Measurements from ENCODE around the gene APBB2. TPM values are rescaled to one million over a fixed set of nuclear protein-coding genes. Genes with fewer than 3 reads are reported as not detected.

Gene APBB2
- total RNA-seq, 2 donors from 2014 or later, result 37.3 to 75.3 TPM

- no peak for DNase-seq (ENCODE audit: low spot score)
- peaks cover 0 to under 1% of the 10 kb centered on the region in 2 donors for H3K4me1 ChIP-seq
- H3K9me3 ChIP-seq, result no peaks in the 10 kb centered on the region
- no peak overlapping the region for H3K27ac ChIP-seq
- no peak for TF ChIP-seq CTCF (IDR thresholded peaks at IDR 0.05)
- peaks cover 10% of the 10 kb centered on the region for H3K36me3 ChIP-seq
- no peak overlapping the region for H3K4me3 ChIP-seq
- H3K27me3 ChIP-seq, result no peaks in the 10 kb centered on the region
These were observed 327.2 kb downstream of the APBB2 start for GRCh38 chr4:40886931-40887763.

GRCh38 chr4:40881851-40882250, 332.5 kb downstream of the APBB2 start:
- H3K9me3 ChIP-seq, result no peaks in the 10 kb centered on the region
- H3K27me3 ChIP-seq, result no peaks in the 10 kb centered on the region
- H3K4me3 ChIP-seq, result no peak overlapping the region
- no peak for DNase-seq (ENCODE audit: low spot score)
- no peak for TF ChIP-seq CTCF (IDR thresholded peaks at IDR 0.05)
- no peak overlapping the region for H3K27ac ChIP-seq
- H3K4me1 ChIP-seq, result peaks cover 0 to 27% of the 10 kb centered on the region in 2 donors
- peaks cover 14% of the 10 kb centered on the region for H3K36me3 ChIP-seq

- no peaks in the 10 kb centered on the region for H3K27me3 ChIP-seq
- no peak for DNase-seq (ENCODE audit: low spot score)
- H3K4me3 ChIP-seq, result no peak overlapping the region
- no peak for TF ChIP-seq CTCF (IDR thresholded peaks at IDR 0.05)
- peaks cover 0 to 27% of the 10 kb centered on the region in 2 donors for H3K4me1 ChIP-seq
- peaks cover 14% of the 10 kb centered on the region for H3K36me3 ChIP-seq
- no peaks in the 10 kb centered on the region for H3K9me3 ChIP-seq
- no peak overlapping the region for H3K27ac ChIP-seq
These were observed 333.2 kb downstream of the APBB2 start for GRCh38 chr4:40881096-40881495.

GRCh38 chr4:40878548-40879055, 335.7 kb downstream of the APBB2 start:
- no peak for TF ChIP-seq CTCF (IDR thresholded peaks at IDR 0.05)
- Histone ChIP-seq H3K4me1 (peaks cover 0 to 40% of the 10 kb centered on the region in 2 donors), H3K27me3 (no peaks in the 10 kb centered on the region), H3K9me3 (no peaks in the 10 kb centered on the region), H3K4me3 (no peak overlapping the region), H3K36me3 (peaks cover 14% of the 10 kb centered on the region), H3K27ac (peak overlapping the region; percentile 61 to 72)
- DNase-seq (ENCODE audit: low spot score), result no peak

- Histone ChIP-seq H3K4me1 (peaks cover 0 to 39% of the 10 kb centered on the region in 2 donors), H3K4me3 (no peak overlapping the region), H3K9me3 (no peaks in the 10 kb centered on the region), H3K36me3 (peaks cover 14% of the 10 kb centered on the region), H3K27me3 (no peaks in the 10 kb centered on the region), H3K27ac (peak overlapping the region; percentile 61 to 72)
- TF ChIP-seq CTCF (IDR thresholded peaks at IDR 0.05), result no peak
- no peak for DNase-seq (ENCODE audit: low spot score)
These were observed 337.3 kb downstream of the APBB2 start for GRCh38 chr4:40877081-40877480.

Data from right atrium auricular region (tissue), 2 donors.